SU-DHL-6 (cell line): ENCODE results near the gene MYADM.

Experiments
- H2AFZ ChIP-seq: fragments of 200-600 bp; sonication (generic); 2 replicates; pipeline ENCODE4 v1.6.1; 2014; ENCODE audit warnings: low read depth, mild to moderate bottlenecking, moderate library complexity, mixed read lengths, antibody characterized with exemption, low read length; ENCODE audit not compliant: severe bottlenecking
- H3F3A ChIP-seq: fragments of 200-600 bp; shearing (Covaris generic); 2 replicates; pipeline ENCODE4 v1.6.0; 2016; ENCODE audit warnings: antibody characterized with exemption, mild to moderate bottlenecking; ENCODE audit not compliant: insufficient read depth
- H3K27ac ChIP-seq: fragments of 200-600 bp; sonication (generic); 2 replicates; pipeline ENCODE4 v1.5.1; 2016; ENCODE audit warnings: low read depth, mild to moderate bottlenecking, low read length, moderate library complexity, mixed read lengths
- H3K27me3 ChIP-seq: fragments of 200-600 bp; sonication (generic), shearing (Covaris generic); 2 replicates; pipeline ENCODE4 v1.6.0; 2014; ENCODE audit warnings: mild to moderate bottlenecking, low read length
- H3K36me3 ChIP-seq: fragments of 200-600 bp; sonication (generic); 2 replicates; pipeline ENCODE4 v1.6.1; 2014; ENCODE audit warnings: mild to moderate bottlenecking, low read length, mixed read lengths
- H3K4me2 ChIP-seq: fragments of 300-600, 200-600 bp; shearing (Covaris generic), sonication (generic); 2 replicates; pipeline ENCODE4 v1.6.0; 2014; ENCODE audit warnings: low read length, low read depth, mild to moderate bottlenecking; ENCODE audit not compliant: poor library complexity, severe bottlenecking
- H3K4me3 ChIP-seq: fragments of 200-600 bp; sonication (generic); 2 replicates; pipeline ENCODE4 v1.5.1; 2014; ENCODE audit warnings: antibody characterized with exemption, low read length, mild to moderate bottlenecking, mixed read lengths; ENCODE audit not compliant: insufficient read depth, poor library complexity, severe bottlenecking
- H3K79me2 ChIP-seq: fragments of 200-600 bp; sonication (generic); 2 replicates; pipeline ENCODE4 v1.6.1; 2014; ENCODE audit warnings: mild to moderate bottlenecking, low read length, moderate library complexity; ENCODE audit not compliant: insufficient read depth
- H3K9ac ChIP-seq: fragments of 200-600 bp; sonication (generic); 2 replicates; pipeline ENCODE4 v1.7.0; 2014; ENCODE audit warnings: mild to moderate bottlenecking, low read length
- H3K9me2 ChIP-seq: fragments of 200-600 bp; sonication (generic); replicated peaks from 2 replicates; pipeline ENCODE4 v1.6.1; 2014; ENCODE audit warnings: low read length; ENCODE audit not compliant: insufficient read depth
- H3K9me3 ChIP-seq: fragments of 200-600 bp; sonication (generic); 2 replicates; pipeline ENCODE4 v1.6.1; 2014; ENCODE audit warnings: low read length, mixed read lengths; ENCODE audit not compliant: insufficient read depth
- H4K20me1 ChIP-seq: fragments of 200-600 bp; sonication (generic); 2 replicates; pipeline ENCODE4 v1.6.1; 2014; ENCODE audit warnings: low read depth, mild to moderate bottlenecking, antibody characterized with exemption, low read length, moderate library complexity, mixed read lengths
- EZH2phosphoT487 ChIP-seq: fragments of 200-600 bp; sonication (generic), shearing (Covaris generic); conservative IDR thresholded peaks from 2 replicates; pipeline ENCODE4 v1.6.1; 2018; ENCODE audit warnings: mild to moderate bottlenecking, antibody characterized with exemption, low read length, moderate library complexity, mixed read lengths
- TF ChIP-seq, protein P1 (sequence below): fragments of 200-600 bp; sonication (generic); IDR thresholded peaks from one replicate; pipeline ENCODE4 v1.5.1; 2017; ENCODE audit warnings: antibody characterized with exemption, mild to moderate bottlenecking, low read length, moderate library complexity; ENCODE audit not compliant: insufficient read depth, poor library complexity, severe bottlenecking

Gene MYADM

DNA sequence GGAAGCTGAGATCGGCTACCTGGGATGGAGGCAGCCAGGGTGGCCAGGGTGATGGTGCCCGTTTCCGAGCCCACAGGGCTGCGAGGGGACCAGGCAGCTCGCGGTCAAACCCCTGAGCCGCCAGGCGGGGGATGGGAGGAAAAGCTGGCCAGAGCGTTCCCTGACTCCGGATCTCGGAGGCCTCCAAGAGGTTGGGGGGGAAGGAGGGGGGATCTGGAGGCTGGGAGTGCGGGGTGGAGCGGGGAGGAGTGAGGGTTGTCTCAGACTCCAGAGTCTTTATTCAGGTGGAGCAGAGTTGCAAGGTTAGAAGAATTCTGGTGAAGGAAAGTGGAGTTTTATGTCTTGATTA, 42.5 kb downstream of the MYADM start:
- Histone ChIP-seq H3K9me2 (no peaks in the 10 kb centered on the region), H4K20me1 (no peaks in the 10 kb centered on the region), H3K4me2 (no peak overlapping the region), H3K27ac (no peak overlapping the region), H2AFZ (no peak overlapping the region), H3K27me3 (no peaks in the 10 kb centered on the region), H3K36me3 (no peaks in the 10 kb centered on the region), H3K9me3 (no peaks in the 10 kb centered on the region), H3K79me2 (no peaks in the 10 kb centered on the region), H3K4me3 (no peak overlapping the region), H3K9ac (no peak overlapping the region), H3F3A (no peaks in the 10 kb centered on the region)
- TF ChIP-seq, protein P1, sequence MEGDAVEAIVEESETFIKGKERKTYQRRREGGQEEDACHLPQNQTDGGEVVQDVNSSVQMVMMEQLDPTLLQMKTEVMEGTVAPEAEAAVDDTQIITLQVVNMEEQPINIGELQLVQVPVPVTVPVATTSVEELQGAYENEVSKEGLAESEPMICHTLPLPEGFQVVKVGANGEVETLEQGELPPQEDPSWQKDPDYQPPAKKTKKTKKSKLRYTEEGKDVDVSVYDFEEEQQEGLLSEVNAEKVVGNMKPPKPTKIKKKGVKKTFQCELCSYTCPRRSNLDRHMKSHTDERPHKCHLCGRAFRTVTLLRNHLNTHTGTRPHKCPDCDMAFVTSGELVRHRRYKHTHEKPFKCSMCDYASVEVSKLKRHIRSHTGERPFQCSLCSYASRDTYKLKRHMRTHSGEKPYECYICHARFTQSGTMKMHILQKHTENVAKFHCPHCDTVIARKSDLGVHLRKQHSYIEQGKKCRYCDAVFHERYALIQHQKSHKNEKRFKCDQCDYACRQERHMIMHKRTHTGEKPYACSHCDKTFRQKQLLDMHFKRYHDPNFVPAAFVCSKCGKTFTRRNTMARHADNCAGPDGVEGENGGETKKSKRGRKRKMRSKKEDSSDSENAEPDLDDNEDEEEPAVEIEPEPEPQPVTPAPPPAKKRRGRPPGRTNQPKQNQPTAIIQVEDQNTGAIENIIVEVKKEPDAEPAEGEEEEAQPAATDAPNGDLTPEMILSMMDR: no peak
- TF ChIP-seq EZH2phosphoT487: no peak

DNA sequence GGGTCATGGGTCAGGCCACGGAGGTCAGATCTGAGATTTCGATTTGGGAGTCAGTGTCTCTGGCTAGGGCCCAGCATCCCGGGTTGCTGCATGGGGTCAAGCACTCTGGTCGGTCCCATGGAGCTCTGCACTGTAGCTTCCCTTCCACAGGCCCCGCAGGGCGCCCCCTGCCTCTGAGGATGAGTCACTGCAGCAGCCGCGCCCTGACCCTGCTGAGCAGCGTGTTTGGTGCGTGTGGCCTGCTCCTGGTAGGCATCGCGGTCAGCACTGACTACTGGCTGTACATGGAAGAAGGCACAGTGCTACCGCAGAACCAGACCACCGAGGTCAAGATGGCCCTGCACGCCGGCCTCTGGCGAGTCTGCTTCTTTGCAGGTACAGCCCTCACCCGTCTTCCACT, 45.0 kb downstream of the MYADM start:
- TF ChIP-seq, protein P1: peak; percentile 11
- no peak for TF ChIP-seq EZH2phosphoT487
- Histone ChIP-seq H4K20me1 (no peaks in the 10 kb centered on the region), H3K4me2 (no peak overlapping the region), H3K27ac (no peak overlapping the region), H3K79me2 (no peaks in the 10 kb centered on the region), H3K4me3 (no peak overlapping the region), H2AFZ (no peak overlapping the region), H3F3A (no peaks in the 10 kb centered on the region), H3K9me3 (no peaks in the 10 kb centered on the region), H3K9me2 (no peaks in the 10 kb centered on the region), H3K27me3 (no peaks in the 10 kb centered on the region), H3K36me3 (no peaks in the 10 kb centered on the region), H3K9ac (no peak overlapping the region)

DNA sequence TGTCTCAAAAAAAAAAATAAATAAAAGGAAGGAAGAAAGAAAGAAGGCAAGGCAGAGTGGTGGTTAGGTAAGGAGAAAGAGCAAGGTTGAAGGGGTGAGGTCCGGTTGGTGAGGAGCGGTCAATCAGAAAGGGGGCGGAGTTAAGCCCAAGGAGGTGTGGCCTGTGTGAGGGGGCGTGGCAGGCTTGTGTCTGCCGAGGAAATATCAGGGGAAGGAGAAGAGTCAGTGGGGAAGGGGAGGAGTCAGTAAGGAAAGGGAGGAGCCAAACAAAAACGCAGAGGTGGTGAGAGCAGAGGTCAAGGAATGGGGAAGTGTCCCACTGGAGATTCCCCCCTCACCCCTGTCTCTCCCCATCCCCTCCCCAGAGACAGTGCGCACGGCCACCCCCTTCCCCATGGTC, 47.3 kb downstream of the MYADM start:
- no peaks in the 10 kb centered on the region for H3K79me2 ChIP-seq
- no peak overlapping the region for H3K27ac ChIP-seq
- no peak overlapping the region for H3K4me2 ChIP-seq
- no peak overlapping the region for H2AFZ ChIP-seq
- H3K36me3 ChIP-seq: no peaks in the 10 kb centered on the region
- H3K9ac ChIP-seq: no peak overlapping the region
- TF ChIP-seq, protein P1: no peak
- no peak for TF ChIP-seq EZH2phosphoT487
- H3K4me3 ChIP-seq: no peak overlapping the region
- H4K20me1 ChIP-seq: no peaks in the 10 kb centered on the region
- H3F3A ChIP-seq: no peaks in the 10 kb centered on the region
- no peaks in the 10 kb centered on the region for H3K9me2 ChIP-seq
- no peaks in the 10 kb centered on the region for H3K9me3 ChIP-seq
- H3K27me3 ChIP-seq: no peaks in the 10 kb centered on the region

DNA sequence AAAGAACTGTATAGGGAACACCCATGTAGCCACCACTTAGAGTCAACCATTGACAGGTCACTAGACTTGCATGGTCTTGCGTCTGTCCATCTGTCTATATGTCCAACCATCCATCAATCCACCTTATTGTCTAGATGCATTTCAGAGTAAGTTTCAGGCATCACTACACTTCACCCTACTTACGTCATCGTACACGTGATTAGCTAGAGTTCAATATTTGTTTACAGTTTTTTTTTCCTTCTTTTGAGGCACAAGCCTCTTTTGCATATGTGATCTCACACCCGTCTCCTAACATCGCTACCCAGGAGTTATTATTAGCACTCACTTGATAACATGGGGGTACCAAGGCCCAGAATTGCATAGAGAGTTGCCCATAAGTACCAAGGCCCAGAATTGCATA, 48.3 kb downstream of the MYADM start:
- no peaks in the 10 kb centered on the region for H4K20me1 ChIP-seq
- H3K4me3 ChIP-seq: no peak overlapping the region

More for the DNA sequence above, 48.3 kb downstream of the MYADM start:
- Histone ChIP-seq H3K9me3 (no peaks in the 10 kb centered on the region), H2AFZ (no peak overlapping the region), H3K79me2 (no peaks in the 10 kb centered on the region), H3K36me3 (no peaks in the 10 kb centered on the region), H3K27me3 (no peaks in the 10 kb centered on the region), H3K9me2 (no peaks in the 10 kb centered on the region), H3K27ac (no peak overlapping the region), H3K4me2 (no peak overlapping the region), H3K9ac (no peak overlapping the region), H3F3A (no peaks in the 10 kb centered on the region)
- TF ChIP-seq EZH2phosphoT487: no peak
- TF ChIP-seq, protein P1: no peak
